ENCODE data around the gene SYNPR. TPM values are rescaled to one million over a fixed set of nuclear protein-coding genes. Genes with fewer than 3 reads are reported as not detected.

The SYNPR gene
- total RNA-seq, 1 experiment from 2014 or later = 0.17 TPM

GRCh38 chr3:63240381-63240902, 37.7 kb upstream of the SYNPR start:
- Mint-ChIP-seq H3K9me3 (no peaks in the 10 kb centered on the region), H3K4me1 (peaks cover 0 to 3% of the 10 kb centered on the region in 2 experiments; a peak in 1 of 4 replicates), H3K27ac (no peak overlapping the region), H3K27me3 (ENCODE audit: low read depth) (no peaks in the 10 kb centered on the region), H3K4me3 (no peak overlapping the region), H3K36me3 (ENCODE audit: insufficient read depth in 1 of 3, low read depth in 3 of 3) (no peaks in the 10 kb centered on the region)
- Histone ChIP-seq H3K18ac (ENCODE audit: insufficient read length, low read depth, low read length) (no peak overlapping the region), H3K27me3 (ENCODE audit: insufficient read depth, low read length) (no peaks in the 10 kb centered on the region), H3K23me2 (ENCODE audit: insufficient read length, low read depth, low read length, poor library complexity, severe bottlenecking) (no peaks in the 10 kb centered on the region), H4K91ac (ENCODE audit: insufficient read length, low read depth, low read length) (no peak overlapping the region), H2BK120ac (ENCODE audit: low read depth, low read length, poor library complexity, severe bottlenecking) (no peak overlapping the region), H3K79me2 (ENCODE audit: insufficient read depth, low read length) (no peaks in the 10 kb centered on the region), H3K9ac (ENCODE audit: extremely low read depth, insufficient read length, low read length) (no peak overlapping the region), H2AFZ (ENCODE audit: low read length) (no peak overlapping the region), H2BK20ac (ENCODE audit: low read depth, low read length, poor library complexity, severe bottlenecking) (no peak overlapping the region), H3K4me1 (ENCODE audit: insufficient read depth, low read length) (no peaks in the 10 kb centered on the region), H3T11ph (ENCODE audit: low read length) (no peak overlapping the region), H2AK5ac (ENCODE audit: insufficient read length, low read length) (no peak overlapping the region), H3K4ac (ENCODE audit: low read depth, low read length) (no peak overlapping the region), H3K14ac (ENCODE audit: insufficient read depth, low read length) (no peak overlapping the region), H3K79me1 (ENCODE audit: insufficient read depth, low read depth, low read length, poor library complexity, severe bottlenecking) (no peaks in the 10 kb centered on the region), H3K27ac (ENCODE audit: insufficient read length, low read depth, low read length) (no peak overlapping the region), H3K9me3 (ENCODE audit: control insufficient read depth, low read depth, low read length) (no peaks in the 10 kb centered on the region), H3K56ac (ENCODE audit: insufficient read length, low read depth, low read length) (no peak overlapping the region), H4K8ac (replicated peaks; ENCODE audit: insufficient read length, low read depth, low read length) (no peak overlapping the region), H3K4me2 (ENCODE audit: insufficient read depth, insufficient read length, low read length) (no peak overlapping the region), H2BK5ac (ENCODE audit: insufficient read length, low read length) (no peak overlapping the region), H4K20me1 (ENCODE audit: control insufficient read depth, insufficient read depth, insufficient read length) (no peaks in the 10 kb centered on the region), H3K23ac (ENCODE audit: insufficient read length, low read depth, low read length) (no peak overlapping the region), H4K5ac (ENCODE audit: insufficient read length, low read depth, low read length) (no peak overlapping the region), H2BK12ac (ENCODE audit: insufficient read length, low read depth, low read length) (no peak overlapping the region), H2BK15ac (ENCODE audit: low read depth, low read length) (no peak overlapping the region)
- DNase-seq = no peak
- WGBS (ENCODE audit: extremely low coverage, insufficient read length, low lambda C conversion rate) = no CpG with 5 or more reads among the region's 5 CpGs
- TF ChIP-seq CTCF (conservative IDR thresholded peaks at IDR 0.05) = no peak

All from H9 (cell line).